GM12875 (cell line): ENCODE measurements around the gene RNF208.

Source experiments
- H3K4me3 ChIP-seq: one replicate; pipeline ENCODE4 v1.5.1; 2011; ENCODE audit warnings: low read depth, low read length, control low read depth
- TF ChIP-seq, protein P1 (sequence below): IDR thresholded peaks from 2 replicates; pipeline ENCODE4 v1.5.1; 2011; ENCODE audit warnings: low read depth, mild to moderate bottlenecking, control low read depth, inconsistent platforms, low read length, moderate library complexity, borderline replicate concordance; ENCODE audit not compliant: insufficient read depth

Gene RNF208

DNA sequence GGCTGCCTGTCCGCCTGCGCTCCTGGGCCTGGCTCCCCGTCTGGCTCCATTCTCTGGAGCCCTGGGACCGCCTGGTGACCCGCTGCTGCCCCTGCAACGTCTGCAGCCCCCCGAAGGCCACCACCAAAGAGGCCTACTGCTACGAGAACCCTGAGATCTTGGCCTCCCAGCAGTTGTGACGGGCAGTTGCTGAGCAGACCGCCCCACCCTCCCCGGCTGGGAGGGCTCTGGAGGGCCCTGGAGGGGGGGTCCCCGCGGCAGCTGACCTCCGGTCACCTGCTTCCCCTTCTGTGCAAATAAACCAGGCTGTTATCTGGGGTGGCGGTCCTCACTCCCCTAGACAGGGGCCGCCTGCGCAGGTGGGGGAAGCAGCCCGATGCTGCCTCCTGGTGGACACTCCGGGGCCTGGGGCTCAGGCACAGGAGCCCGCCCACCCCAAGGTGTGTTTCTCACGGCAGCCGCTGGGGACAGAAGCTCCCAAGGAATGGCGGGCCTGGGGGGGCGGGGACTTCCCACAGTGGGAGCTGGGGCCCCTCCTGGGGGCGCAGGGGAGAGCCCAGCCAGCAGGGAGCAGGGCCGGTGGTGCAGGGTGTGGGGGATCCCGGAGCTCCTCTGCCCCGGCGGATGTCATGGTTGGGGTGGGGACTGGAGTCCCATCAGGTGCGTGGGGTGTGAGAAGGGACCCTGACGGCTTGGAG, 14.3 kb upstream of the RNF208 start:
- peak overlapping the region; percentile 31 for H3K4me3 ChIP-seq
- TF ChIP-seq, protein P1, sequence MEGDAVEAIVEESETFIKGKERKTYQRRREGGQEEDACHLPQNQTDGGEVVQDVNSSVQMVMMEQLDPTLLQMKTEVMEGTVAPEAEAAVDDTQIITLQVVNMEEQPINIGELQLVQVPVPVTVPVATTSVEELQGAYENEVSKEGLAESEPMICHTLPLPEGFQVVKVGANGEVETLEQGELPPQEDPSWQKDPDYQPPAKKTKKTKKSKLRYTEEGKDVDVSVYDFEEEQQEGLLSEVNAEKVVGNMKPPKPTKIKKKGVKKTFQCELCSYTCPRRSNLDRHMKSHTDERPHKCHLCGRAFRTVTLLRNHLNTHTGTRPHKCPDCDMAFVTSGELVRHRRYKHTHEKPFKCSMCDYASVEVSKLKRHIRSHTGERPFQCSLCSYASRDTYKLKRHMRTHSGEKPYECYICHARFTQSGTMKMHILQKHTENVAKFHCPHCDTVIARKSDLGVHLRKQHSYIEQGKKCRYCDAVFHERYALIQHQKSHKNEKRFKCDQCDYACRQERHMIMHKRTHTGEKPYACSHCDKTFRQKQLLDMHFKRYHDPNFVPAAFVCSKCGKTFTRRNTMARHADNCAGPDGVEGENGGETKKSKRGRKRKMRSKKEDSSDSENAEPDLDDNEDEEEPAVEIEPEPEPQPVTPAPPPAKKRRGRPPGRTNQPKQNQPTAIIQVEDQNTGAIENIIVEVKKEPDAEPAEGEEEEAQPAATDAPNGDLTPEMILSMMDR, result peak; percentile 100

GRCh38 chr9:137235424-137236237, 13.6 kb upstream of the RNF208 start:
- H3K4me3 ChIP-seq, result no peak overlapping the region
- TF ChIP-seq, protein P1, result peak; percentile 21; the same call in 1 of the 2 replicates

GRCh38 chr9:137234758-137235423, 12.9 kb upstream of the RNF208 start:
- no peak overlapping the region for H3K4me3 ChIP-seq
- TF ChIP-seq, protein P1, result no peak

GRCh38 chr9:137234055-137234697, 12.1 kb upstream of the RNF208 start:
- TF ChIP-seq, protein P1, result no peak
- H3K4me3 ChIP-seq, result no peak overlapping the region

DNA sequence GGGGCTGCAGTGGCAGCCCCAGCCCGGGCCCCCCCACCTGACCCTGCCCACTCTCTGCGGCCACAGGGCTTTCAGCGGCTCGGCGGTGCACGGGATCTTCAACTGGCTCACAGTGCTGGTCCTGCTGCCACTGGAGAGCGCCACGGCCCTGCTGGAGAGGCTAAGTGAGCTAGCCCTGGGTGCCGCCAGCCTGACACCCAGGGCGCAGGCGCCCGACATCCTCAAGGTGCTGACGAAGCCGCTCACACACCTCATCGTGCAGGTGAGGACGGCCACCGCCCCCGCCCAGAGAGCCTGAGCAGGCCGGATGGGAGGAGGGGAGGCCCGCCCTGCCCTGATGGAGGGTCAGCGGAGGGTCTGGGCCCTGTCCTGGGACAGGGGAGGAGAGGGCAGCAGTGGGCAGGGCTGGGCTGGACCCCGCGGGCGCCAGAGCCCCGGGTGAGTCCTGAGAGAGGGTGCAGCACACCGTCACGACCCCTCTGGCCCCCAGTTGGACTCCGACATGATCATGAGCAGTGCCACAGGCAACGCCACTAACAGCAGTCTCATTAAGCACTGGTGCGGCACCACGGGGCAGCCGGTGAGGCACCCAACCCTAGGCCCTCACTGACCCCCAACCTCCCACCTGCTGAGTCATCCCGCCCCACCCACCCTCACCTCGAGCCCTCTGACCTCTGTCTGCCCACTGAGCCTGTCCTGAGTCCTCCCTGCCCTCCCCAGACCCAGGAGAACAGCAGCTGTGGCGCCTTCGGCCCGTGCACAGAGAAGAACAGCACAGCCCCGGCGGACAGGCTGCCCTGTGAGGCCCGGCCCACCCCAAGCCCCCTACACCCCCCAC, 11.3 kb upstream of the RNF208 start:
- TF ChIP-seq, protein P1, result no peak
- H3K4me3 ChIP-seq, result no peak overlapping the region

DNA sequence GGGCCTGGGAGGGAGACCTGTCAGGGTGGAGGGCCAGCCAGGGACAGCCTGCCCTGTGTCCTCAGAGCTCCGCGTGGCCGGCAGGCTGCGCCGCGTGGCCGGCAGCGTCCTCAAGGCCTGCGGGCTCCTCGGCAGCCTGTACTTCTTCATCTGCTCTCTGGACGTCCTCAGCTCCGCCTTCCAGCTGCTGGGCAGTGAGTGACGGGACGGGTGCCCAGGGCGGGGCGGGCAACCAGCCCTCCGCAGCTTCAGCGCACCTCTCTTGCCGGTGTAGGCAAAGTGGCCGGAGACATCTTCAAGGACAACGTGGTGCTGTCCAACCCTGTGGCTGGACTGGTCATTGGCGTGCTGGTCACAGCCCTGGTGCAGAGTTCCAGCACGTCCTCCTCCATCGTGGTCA, 10.5 kb upstream of the RNF208 start:
- TF ChIP-seq, protein P1, result no peak
- H3K4me3 ChIP-seq, result no peak overlapping the region
